ENCODE measurements around the gene ARHGAP1. TPM values are rescaled to one million over a fixed set of nuclear protein-coding genes. Genes with fewer than 3 reads are reported as not detected.

The ARHGAP1 gene
- total RNA-seq (2022) (65.4 and 81.6 TPM in 2 replicates), Bru-seq, nascent RNA (percentile 69 among the genes with signal in this experiment), BruChase-seq, experiment 1, labeled RNA remaining after a 6-hour chase (percentile 85 among the genes with signal in this experiment), BruChase-seq, experiment 2, labeled RNA remaining after a 2-hour chase (percentile 71 among the genes with signal in this experiment)
- long read RNA-seq, transcript ARHGAP1-201 (13 exons, 3,375 nt) = major isoform, 44 of 86 reads
- long read RNA-seq, partial matches to known transcripts = 16 of 86 reads
- long read RNA-seq, other reads (novel, unspliced or antisense) = 26 of 86 reads

- Mint-ChIP-seq H3K4me3 (ENCODE audit: low read depth, unreplicated experiment) (peak within 1 kb of the TSS; percentile 98), H3K27ac (ENCODE audit: unreplicated experiment) (peak within 1 kb of the TSS; percentile 97), H3K36me3 (ENCODE audit: insufficient read depth, unreplicated experiment) (peaks cover 47% of the 10 kb centered on the region), H3K27me3 (ENCODE audit: unreplicated experiment) (no peaks in the 10 kb centered on the region), H3K4me1 (ENCODE audit: low read depth, unreplicated experiment) (peaks cover 10% of the 10 kb centered on the region), H3K9me3 (ENCODE audit: low read depth, unreplicated experiment) (no peaks in the 10 kb centered on the region)
- no TSS peak for BruUV-seq (replicated peaks)
- no peak for TF ChIP-seq CTCF (IDR thresholded peaks at IDR 0.05; ENCODE audit: unreplicated experiment)
- CTCF ChIA-PET = interaction anchor here (0.7 kb wide), 1 partner anchor 10 kb away, joined by 3 read pairs; no protein-coding TSS in a partner anchor
- peak; percentile 99 for DNase-seq
- intact Hi-C loops (cut with micrococcal nuclease; ENCODE audit: unreplicated experiment) = no loop called here
These were observed at the start of gene ARHGAP1, which contains the start of gene ZNF408 for GRCh38 chr11:46700241-46701077. ARHGAP1 (minus strand) TSS chr11:46700619; CDS start chr11:46696107, 4,512 bp downstream. ZNF408 (plus strand) TSS chr11:46701031; CDS start chr11:46701048, 17 bp downstream.

GRCh38 chr11:46747150-46747549, 46.7 kb upstream of the ARHGAP1 start:
- no peak for DNase-seq
- TF ChIP-seq CTCF (IDR thresholded peaks at IDR 0.05; ENCODE audit: unreplicated experiment) = no peak
- H3K9me3 Mint-ChIP-seq (ENCODE audit: low read depth, unreplicated experiment) = no peaks in the 10 kb centered on the region
- H3K27me3 Mint-ChIP-seq (ENCODE audit: unreplicated experiment) = no peaks in the 10 kb centered on the region
- H3K27ac Mint-ChIP-seq (ENCODE audit: unreplicated experiment) = no peak overlapping the region
- H3K4me1 Mint-ChIP-seq (ENCODE audit: low read depth, unreplicated experiment) = no peaks in the 10 kb centered on the region
- peaks cover 44% of the 10 kb centered on the region for H3K36me3 Mint-ChIP-seq (ENCODE audit: insufficient read depth, unreplicated experiment)
- intact Hi-C loops (cut with micrococcal nuclease; ENCODE audit: unreplicated experiment) = no loop called here
- H3K4me3 Mint-ChIP-seq (ENCODE audit: low read depth, unreplicated experiment) = no peak overlapping the region
- CTCF ChIA-PET = no interaction called here
- BruUV-seq (replicated peaks) = no TSS peak

- H3K4me1 Mint-ChIP-seq (ENCODE audit: low read depth, unreplicated experiment) = no peaks in the 10 kb centered on the region
- peaks cover 56% of the 10 kb centered on the region for H3K36me3 Mint-ChIP-seq (ENCODE audit: insufficient read depth, unreplicated experiment)
- intact Hi-C loops (cut with micrococcal nuclease; ENCODE audit: unreplicated experiment) = no loop called here
- no peaks in the 10 kb centered on the region for H3K9me3 Mint-ChIP-seq (ENCODE audit: low read depth, unreplicated experiment)
- H3K27me3 Mint-ChIP-seq (ENCODE audit: unreplicated experiment) = no peaks in the 10 kb centered on the region
- DNase-seq = no peak
- no peak overlapping the region for H3K4me3 Mint-ChIP-seq (ENCODE audit: low read depth, unreplicated experiment)
- TF ChIP-seq CTCF (IDR thresholded peaks at IDR 0.05; ENCODE audit: unreplicated experiment) = no peak
- CTCF ChIA-PET = no interaction called here
- no TSS peak for BruUV-seq (replicated peaks)
- H3K27ac Mint-ChIP-seq (ENCODE audit: unreplicated experiment) = no peak overlapping the region
These were observed 45.6 kb upstream of the ARHGAP1 start for GRCh38 chr11:46745995-46746394.

- DNase-seq = no peak
- CTCF ChIA-PET = no interaction called here
- Mint-ChIP-seq H3K27me3 (ENCODE audit: unreplicated experiment) (no peaks in the 10 kb centered on the region), H3K36me3 (ENCODE audit: insufficient read depth, unreplicated experiment) (peaks cover 56% of the 10 kb centered on the region), H3K4me1 (ENCODE audit: low read depth, unreplicated experiment) (no peaks in the 10 kb centered on the region), H3K27ac (ENCODE audit: unreplicated experiment) (no peak overlapping the region), H3K4me3 (ENCODE audit: low read depth, unreplicated experiment) (no peak overlapping the region), H3K9me3 (ENCODE audit: low read depth, unreplicated experiment) (no peaks in the 10 kb centered on the region)
- intact Hi-C loops (cut with micrococcal nuclease; ENCODE audit: unreplicated experiment) = no loop called here
- no peak for TF ChIP-seq CTCF (IDR thresholded peaks at IDR 0.05; ENCODE audit: unreplicated experiment)
- no TSS peak for BruUV-seq (replicated peaks)
These were observed 44.9 kb upstream of the ARHGAP1 start for GRCh38 chr11:46745328-46745727.

Measured in Calu3 (cell line).